ENCODE data around the gene PTPN14.

Gene PTPN14

GRCh38 chr1:214364386-214364785 lies 187.0 kb downstream of the PTPN14 start:
- no peak for DNase-seq (ENCODE audit: low spot score)

GRCh38 chr1:214363386-214363785 lies 188.0 kb downstream of the PTPN14 start:
- no peak for DNase-seq (ENCODE audit: low spot score)

- DNase-seq (ENCODE audit: low spot score), result no peak
These were observed 189.1 kb downstream of the PTPN14 start for GRCh38 chr1:214362188-214362882.

GRCh38 chr1:214361636-214362035 lies 189.8 kb downstream of the PTPN14 start:
- no peak for DNase-seq (ENCODE audit: low spot score)

- DNase-seq (ENCODE audit: low spot score), result no peak
These were observed 190.8 kb downstream of the PTPN14 start for GRCh38 chr1:214360525-214361164.

- DNase-seq (ENCODE audit: low spot score), result no peak
These were observed 191.3 kb downstream of the PTPN14 start for GRCh38 chr1:214360116-214360515.

- no peak for DNase-seq (ENCODE audit: low spot score)
These were observed 196.8 kb downstream of the PTPN14 start for GRCh38 chr1:214354440-214355148.

- no peak for DNase-seq (ENCODE audit: low spot score)
These were observed 198.6 kb downstream of the PTPN14 start for GRCh38 chr1:214352838-214353237.

- DNase-seq (ENCODE audit: low spot score), result no peak
These were observed 199.7 kb downstream of the PTPN14 start for GRCh38 chr1:214351551-214352277.

GRCh38 chr1:214349781-214350180 lies 201.6 kb downstream of the PTPN14 start:
- no peak for DNase-seq (ENCODE audit: low spot score)

- DNase-seq (ENCODE audit: low spot score), result no peak
These were observed 202.4 kb downstream of the PTPN14 start for GRCh38 chr1:214349008-214349407.

GRCh38 chr1:214344897-214345296 lies 206.5 kb downstream of the PTPN14 start:
- DNase-seq (ENCODE audit: low spot score), result no peak

GRCh38 chr1:214342525-214342924 lies 208.9 kb downstream of the PTPN14 start:
- no peak for DNase-seq (ENCODE audit: low spot score)

- DNase-seq (ENCODE audit: low spot score), result no peak
These were observed 209.5 kb downstream of the PTPN14 start for GRCh38 chr1:214341932-214342331.

GRCh38 chr1:214341459-214341858 lies 209.9 kb downstream of the PTPN14 start:
- DNase-seq (ENCODE audit: low spot score), result no peak

- no peak for DNase-seq (ENCODE audit: low spot score)
These were observed 213.2 kb downstream of the PTPN14 start for GRCh38 chr1:214338212-214338611.

GRCh38 chr1:214337511-214337910 lies 213.9 kb downstream of the PTPN14 start:
- no peak for DNase-seq (ENCODE audit: low spot score)

- DNase-seq (ENCODE audit: low spot score), result no peak
These were observed 214.4 kb downstream of the PTPN14 start for GRCh38 chr1:214337015-214337414.

- no peak for DNase-seq (ENCODE audit: low spot score)
These were observed 215.8 kb downstream of the PTPN14 start for GRCh38 chr1:214335567-214335966.

GRCh38 chr1:214332946-214333798 lies 218.2 kb downstream of the PTPN14 start:
- DNase-seq (ENCODE audit: low spot score), result peak; percentile 72

- DNase-seq (ENCODE audit: low spot score), result no peak
These were observed 219.5 kb downstream of the PTPN14 start for GRCh38 chr1:214331827-214332423.
